NCI-H2081 (cell line): ENCODE measurements around the gene HOXB6.

Experiments
- DNase-seq, 2 experiments: peaks; one replicate each; lab custom pipeline; 2025; lab: John Stamatoyannopoulos, UW

The HOXB6 gene

DNA sequence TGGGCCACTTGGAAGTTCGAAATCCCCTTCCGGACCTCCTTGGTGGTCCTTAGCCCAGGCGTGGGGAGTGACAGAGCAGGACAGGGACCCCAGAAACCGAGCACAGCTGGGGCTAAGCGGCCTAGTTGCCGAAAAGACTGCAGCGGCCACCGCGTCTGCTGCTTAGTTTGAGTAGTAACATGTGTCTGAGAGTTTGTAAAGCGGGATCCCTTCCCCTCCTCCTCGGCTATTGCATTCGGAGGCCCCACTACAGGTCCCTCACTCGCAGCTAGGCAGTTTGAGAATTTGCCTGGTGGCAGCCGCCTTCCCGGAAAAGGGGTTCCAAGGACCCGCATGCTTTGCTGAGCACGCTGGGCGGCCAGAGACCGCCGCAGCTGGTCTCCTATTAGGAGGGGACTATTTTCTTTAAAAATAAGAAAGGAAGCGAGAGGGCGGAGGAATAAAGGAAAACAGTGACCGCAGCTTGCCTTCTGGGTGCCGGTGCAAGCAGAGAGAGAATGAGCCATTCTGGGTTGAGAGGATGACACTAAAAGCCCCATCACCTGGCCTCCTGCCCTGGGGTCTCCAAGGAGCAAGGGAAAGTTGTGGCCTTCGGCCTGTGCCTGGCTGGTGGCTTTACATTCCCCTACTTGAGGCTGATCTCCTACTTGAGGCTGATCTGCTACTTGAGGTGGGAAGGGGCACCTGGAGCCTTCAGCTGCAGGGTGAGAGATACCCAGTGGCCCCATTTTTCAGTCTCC is 10.1 kb downstream of the HOXB6 start:
- DNase-seq = no peak

DNA sequence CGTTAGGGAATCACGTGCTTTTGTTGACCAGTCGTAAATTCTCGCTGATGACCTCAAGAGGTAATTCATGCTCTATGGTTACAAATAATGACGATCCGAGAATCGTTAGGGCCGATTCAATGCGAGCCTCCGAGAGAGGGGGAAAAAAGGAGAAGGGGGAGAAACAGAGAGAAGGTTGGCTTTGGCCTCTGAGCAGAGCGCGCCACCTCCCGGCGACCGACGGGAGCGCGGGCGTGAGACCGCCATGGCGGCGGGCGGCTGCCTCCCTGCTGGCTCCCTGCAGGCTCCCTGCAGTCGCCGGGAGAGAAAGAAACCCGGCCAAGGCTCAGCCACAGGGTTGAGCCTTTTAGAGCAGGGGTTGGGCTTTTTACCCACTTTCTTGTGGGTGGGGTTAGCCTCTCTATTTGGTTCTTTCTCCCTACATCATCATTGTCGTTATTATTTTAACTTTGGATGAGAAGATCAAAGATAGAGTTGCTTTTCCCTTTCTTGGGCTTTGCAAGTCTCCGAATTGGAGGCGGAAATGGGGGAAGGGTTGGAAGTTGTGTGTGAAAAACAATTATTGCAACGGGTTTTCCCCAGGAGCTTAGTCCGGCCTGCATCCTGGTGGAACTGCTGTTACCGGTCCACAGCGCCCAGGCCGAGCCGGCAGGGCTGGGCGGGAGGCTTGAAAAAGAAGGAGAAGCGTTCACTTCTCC is 10.8 kb downstream of the HOXB6 start:
- peak; percentile 95 to 98 for DNase-seq

DNA sequence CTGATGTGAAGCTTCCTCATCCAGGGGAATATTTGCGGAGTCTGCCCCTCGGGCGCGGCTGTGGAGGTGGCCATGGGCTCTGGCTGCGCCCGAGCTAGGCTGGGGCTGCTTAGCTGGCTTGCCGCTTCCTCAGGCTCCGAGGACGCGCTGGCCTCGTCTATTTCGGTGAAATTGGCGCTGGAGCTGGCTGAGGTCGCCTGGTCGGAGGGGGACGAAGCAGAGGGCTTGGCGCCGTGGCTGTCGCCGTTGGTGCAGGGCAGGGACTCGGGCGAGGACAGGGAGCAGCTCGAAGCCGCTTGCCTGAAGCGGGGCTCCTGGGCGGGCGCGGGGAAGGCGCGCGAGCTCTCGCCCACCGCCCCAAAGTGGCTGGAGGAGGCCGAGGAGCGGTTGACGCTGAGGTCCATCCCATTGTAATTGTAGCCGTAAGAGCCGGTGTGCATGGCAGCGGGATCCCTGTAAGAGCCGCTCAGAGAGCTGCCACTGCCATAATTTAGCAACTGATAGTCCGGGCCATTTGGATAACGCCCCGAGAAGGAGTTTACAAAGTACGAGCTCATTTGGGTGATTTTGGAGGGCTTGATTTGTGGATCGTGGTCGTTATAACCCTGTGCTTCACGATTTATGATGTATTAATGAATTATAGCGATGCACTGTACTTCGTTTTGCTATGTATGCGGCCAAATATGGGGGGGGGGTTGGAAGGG is 11.5 kb downstream of the HOXB6 start, which contains the start of gene HOXB5:
Gene HOXB5 (minus strand): TSS at position 654 of the 704 bp plus-strand sequence. CDS start 97 bp downstream, at position 557.
- peak in 1 of 2 experiments; percentile 55 for DNase-seq

DNA sequence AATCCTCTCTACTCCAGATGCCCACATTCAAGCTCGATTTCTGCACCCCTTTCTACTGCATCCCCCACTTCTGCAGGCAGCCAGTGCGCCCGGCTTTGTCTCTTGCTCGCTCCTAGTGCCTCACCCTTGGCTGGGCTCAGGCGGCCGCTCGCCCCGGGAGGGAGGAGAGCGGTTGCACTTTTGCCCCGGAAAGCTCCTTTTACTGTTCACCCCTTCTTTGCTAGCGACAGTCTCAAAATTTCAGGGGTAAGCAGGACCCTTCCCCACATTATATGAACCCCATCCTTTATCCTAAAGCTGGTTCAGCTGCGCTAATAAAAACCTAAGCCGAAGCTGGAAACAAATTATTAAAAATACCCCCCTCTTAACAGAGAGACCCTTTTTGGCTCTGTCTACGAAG is 12.2 kb downstream of the HOXB6 start:
- no peak for DNase-seq

DNA sequence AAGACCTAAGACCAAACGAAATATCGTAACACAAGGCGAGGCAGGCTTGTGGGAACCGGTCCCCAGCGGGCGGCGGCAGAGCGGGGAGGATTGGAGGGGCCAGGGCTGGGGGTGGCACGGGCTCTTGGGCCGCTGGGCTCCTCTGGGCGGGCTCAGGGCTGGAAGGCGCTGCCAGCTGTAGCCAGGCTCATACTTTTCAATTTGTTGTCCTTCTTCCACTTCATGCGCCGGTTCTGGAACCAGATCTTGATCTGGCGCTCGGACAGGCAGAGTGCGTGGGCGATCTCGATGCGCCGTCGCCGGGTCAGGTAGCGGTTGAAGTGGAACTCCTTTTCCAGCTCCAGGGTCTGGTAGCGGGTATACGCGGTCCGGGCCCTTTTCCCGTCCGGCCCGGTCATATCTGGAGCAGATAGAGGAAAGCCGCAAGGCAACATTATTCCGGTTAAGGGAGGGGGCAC is 12.7 kb downstream of the HOXB6 start:
- no peak for DNase-seq

GRCh38 chr17:48591255-48592056 is 13.3 kb downstream of the HOXB6 start:
- no peak for DNase-seq

GRCh38 chr17:48590607-48591161 is 14.1 kb downstream of the HOXB6 start:
- no peak for DNase-seq

DNA sequence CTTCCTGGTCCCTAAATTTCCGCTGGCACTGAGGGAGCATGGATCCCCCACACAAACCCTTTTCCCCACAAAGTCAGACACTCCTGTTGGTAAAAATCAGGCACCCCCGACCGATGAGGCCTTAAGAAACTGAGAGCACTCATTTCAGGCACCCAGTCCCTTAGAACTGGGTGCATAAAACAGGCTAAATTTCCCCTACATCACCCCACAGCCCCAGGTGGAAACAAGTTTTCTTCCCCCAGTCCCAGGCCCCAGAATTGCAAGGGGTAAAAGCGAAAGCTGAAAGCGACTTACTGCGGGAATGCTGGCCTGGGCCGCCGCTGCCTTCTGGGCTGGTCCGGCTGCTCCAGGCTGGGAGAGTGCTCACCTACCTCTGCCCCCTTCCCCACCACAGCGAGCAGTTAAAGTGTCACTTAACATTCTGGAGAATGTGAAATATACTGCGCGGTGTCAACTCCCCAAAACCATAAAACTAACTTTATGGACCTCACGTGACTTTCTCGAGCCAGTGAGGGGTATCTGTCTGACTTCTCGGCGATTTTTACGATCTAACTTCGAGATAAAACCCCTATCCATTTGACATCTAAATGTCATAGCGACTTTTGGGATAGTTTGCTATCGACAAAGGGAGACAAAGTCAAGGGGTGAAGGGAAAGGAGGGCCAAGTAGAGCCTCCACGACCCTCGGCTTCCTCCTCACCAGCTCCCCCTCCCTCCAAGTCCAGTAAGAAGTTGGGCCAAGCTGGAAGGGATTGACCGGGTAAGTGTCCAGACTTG is 14.8 kb downstream of the HOXB6 start, which contains the start of gene HOXB3:
Gene HOXB3 (minus strand): TSS at position 411 of the 776 bp plus-strand sequence. CDS start 37,767 bp downstream, outside the sequence.
- no peak for DNase-seq

GRCh38 chr17:48589060-48589830 is 15.5 kb downstream of the HOXB6 start:
- no peak for DNase-seq

DNA sequence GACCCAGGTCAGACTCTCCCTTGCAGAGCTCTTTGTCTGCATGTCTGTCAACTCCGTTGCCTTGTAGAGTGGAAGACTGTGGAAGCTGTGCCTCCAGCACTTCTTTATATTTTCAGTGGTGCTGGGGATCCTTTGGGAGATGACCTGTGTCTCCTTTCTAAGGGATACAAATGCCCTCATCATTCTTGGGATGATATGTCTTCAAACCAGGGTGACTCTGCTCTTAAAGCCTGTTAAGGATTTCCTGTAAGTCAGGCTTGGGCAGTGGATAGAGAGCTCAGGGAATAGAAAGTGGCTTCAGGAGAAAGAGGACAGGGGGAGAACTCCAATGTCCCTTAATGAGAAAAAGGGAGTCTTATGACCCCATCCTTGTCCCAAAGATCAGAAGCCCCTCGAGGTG is 16.3 kb downstream of the HOXB6 start:
- DNase-seq = no peak

DNA sequence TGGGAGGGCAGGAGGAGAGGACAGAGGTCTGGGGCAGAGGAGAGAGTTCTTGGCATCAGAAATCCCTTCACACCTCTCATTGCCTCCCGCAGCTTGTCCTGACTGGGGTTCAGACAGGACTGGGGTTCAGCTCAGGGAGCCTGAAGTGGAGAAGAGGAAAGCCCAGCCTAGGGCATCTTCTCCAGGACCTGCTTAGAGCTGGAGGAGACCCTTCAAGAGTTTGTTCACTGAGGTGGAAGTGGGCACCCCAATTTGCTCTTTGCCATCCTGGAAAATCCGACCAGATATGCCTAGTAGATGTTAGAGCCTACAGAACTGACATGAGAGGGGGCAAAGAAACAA is 16.7 kb downstream of the HOXB6 start:
- no peak for DNase-seq

DNA sequence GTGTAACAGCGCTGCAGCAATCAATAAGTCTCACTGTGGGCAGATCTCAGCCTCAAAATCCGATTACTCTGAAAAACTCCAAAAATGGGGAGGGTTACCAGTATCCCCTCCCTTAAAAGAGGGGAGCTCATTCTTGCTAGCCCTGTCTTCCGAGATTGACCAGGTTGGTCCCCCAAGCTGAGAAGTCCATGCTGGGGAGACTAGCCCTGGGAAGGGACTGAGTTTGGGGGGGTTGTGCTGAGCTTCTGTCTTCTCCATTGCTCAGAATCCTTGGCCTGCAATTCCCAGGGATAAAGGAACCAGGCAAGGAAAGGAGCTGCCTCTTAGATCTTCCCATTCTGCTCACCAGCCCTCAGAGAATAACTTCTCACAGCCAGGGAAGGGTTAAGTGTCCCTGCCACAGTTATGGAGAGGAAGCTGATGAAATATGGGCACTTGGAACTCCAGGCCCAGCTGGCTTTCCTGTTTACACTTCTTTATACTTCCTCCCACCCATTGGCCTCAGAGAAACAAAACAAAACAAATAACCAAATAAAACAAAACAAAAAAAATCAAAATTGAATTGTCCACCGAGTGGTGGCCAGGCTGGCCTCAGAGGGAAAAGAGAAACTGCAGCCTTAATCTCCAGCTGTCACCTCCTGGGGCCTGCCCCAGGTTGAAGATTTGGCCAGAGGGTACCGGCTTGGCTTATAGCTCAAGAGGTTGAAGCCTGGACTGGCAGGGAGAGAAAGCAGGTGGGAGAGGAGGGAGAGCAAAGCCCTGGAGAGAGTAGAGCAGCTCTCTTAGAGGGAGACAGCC is 17.3 kb downstream of the HOXB6 start:
- peak; percentile 76 to 92 for DNase-seq

- DNase-seq = peak in 1 of 2 experiments; percentile 54
These were observed 18.2 kb downstream of the HOXB6 start for GRCh38 chr17:48586355-48587258.

DNA sequence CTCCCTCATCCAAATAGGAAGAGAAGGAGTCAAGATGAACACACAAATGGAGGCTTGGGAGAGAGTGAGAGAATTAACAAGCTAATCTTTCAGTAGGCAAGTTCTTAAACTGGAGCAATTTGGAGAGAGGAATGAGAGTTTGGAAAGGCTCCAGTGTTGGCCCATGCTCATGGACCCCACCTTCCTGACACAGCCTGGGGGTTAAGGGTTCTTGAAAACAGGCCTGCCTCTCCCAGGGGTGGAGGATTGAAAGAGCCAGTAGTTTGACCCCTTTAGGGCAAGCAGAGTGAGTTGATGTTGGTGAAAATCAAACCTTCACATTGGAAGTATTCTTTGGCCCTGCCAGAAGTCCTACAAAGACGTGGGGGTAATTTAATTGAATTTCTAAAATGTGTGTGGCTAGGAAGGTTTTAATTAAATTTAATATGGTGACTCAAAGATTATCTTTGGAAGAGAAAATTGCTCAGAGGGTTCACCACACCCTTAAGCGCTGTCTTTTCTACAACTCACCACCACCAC is 20.5 kb downstream of the HOXB6 start:
- no peak for DNase-seq

DNA sequence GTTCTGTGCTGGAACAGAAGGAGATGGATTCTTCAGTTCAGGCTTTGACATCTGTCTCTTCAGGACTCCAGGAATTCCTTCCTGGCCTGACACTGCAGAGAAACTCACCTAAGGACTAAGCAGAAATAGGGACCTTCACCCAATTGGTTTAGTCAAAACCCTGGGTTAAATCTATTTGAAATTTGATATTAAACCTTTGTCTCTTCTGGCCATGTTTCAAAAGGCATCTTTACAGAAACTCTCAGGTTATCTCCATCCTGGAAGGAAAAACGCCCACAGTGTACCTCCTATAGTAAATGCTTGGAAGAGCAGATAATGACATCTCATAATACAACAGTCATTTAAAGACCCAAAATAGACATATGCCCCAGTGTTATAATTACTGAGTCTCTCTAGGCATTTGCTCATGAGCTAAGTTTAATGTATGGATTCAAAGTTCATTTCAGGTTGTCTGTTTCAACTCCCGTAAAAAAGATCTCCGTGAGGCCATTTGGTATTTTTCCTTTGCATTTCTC is 21.0 kb downstream of the HOXB6 start:
- DNase-seq = no peak

DNA sequence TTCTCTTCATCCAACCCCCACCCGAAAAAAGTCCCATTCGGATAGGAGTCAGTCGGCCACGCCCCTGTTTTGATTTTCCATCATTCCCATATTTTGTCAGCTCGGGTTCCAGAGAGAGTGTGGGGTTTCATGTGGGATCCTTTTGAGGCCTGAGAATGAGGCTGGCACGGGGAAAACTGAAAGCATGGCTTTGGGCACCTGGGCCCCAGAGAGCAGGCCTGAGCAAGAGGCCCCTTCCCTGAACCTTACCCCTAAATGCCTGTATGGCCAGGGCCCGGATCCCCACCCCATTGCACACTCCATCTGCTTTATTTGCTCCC is 22.1 kb downstream of the HOXB6 start:
- no peak for DNase-seq

GRCh38 chr17:48579760-48580554 is 24.8 kb downstream of the HOXB6 start:
- DNase-seq = no peak
